HEK293T (cell line): ENCODE measurements around the gene NFE2L3.
"Not testable (repeated sequence)": the region's sequence is repeated elsewhere in the genome, so short reads cannot be mapped to it uniquely, and the experiment has no call there.

ENCODE experiments used
- ELF4 ChIP-seq: fragments of 450-650 bp; IDR thresholded peaks from 2 replicates; pipeline ENCODE4 v1.6.1; 2017; ENCODE audit warnings: antibody characterized with exemption
- FOXA1 ChIP-seq: fragments of 450-650 bp; IDR thresholded peaks from 2 replicates; pipeline ENCODE4 v1.6.1; 2016; ENCODE audit warnings: mild to moderate bottlenecking
- FOXK2 ChIP-seq: fragments of 450-650 bp; IDR thresholded peaks from 2 replicates; pipeline ENCODE4 v1.6.1; 2016; ENCODE audit warnings: mild to moderate bottlenecking
- FOXM1 ChIP-seq: fragments of 450-650 bp; IDR thresholded peaks from 2 replicates; pipeline ENCODE4 v1.6.1; 2017; ENCODE audit warnings: mild to moderate bottlenecking, borderline replicate concordance
- HDGF ChIP-seq: fragments of 450-650 bp; IDR thresholded peaks from 2 replicates; pipeline ENCODE4 v1.6.1; 2017; ENCODE audit warnings: antibody characterized with exemption, borderline replicate concordance
- L3MBTL2 ChIP-seq: fragments of 450-650 bp; conservative IDR thresholded peaks from 2 replicates; pipeline ENCODE4 v1.6.1; 2016; ENCODE audit warnings: mild to moderate bottlenecking
- NFRKB ChIP-seq: fragments of 450-650 bp; IDR thresholded peaks from 2 replicates; pipeline ENCODE4 v1.6.1; 2016; ENCODE audit warnings: mild to moderate bottlenecking, moderate library complexity
- SP1 ChIP-seq: fragments of 450-650 bp; IDR thresholded peaks from 2 replicates; pipeline ENCODE4 v1.6.1; 2017
- SUZ12 ChIP-seq: fragments of 450-650 bp; IDR thresholded peaks from 2 replicates; pipeline ENCODE4 v1.6.1; 2016; ENCODE audit warnings: mild to moderate bottlenecking

DNA sequence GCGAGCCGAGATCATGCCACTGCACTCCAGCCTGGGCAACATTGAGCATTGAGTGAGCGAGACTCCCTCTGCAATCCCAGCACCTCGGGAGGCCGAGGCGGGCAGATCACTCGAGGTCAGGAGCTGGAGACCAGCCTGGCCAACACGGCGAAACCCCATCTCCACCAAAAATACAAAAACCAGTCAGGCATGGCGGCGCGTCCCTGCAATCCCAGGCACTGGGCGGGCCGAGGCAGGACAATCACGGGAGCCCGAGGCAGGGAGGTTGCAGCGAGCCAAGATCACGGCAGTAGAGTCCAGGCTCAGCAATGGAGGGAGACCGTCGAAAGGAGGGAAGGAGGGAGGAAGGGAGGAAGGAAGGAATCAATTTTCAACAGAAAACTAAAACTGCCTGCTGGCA lies 25.3 kb downstream of the NFE2L3 start:
- not testable (repeated sequence) for TF ChIP-seq SUZ12, L3MBTL2, ELF4, SP1, FOXM1, HDGF, FOXK2, NFRKB, FOXA1
